Measurements from ENCODE around the gene NKX2-1.

The NKX2-1 gene

DNA sequence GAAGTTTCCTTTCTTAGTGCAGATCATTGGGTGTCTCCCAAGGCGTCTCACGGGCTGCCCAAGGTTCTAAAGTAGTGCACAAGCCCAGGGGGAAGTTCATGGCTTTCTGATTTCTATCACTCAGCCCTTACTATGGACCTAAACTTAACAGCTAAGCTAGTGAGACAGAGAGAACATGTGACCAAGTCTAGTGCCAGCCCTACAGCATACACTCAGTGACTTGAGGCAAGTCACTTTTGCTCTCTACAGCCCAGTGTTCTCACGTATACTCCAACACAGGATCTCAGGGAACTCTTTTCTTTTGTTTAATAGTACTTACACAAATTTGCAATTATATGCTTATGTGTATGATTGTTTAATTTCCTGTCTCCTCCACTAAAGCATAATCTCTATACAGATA lies 48.6 kb downstream of the NKX2-1 start:
- POLR2A ChIA-PET: no interaction called here
- Histone ChIP-seq H3K9me3 (ENCODE audit: control insufficient read depth, insufficient read depth, low read depth, low read length) (no peaks in the 10 kb centered on the region), H3K4me1 (ENCODE audit: control insufficient read depth, insufficient read depth, low read length) (no peaks in the 10 kb centered on the region), H3K36me3 (ENCODE audit: control insufficient read depth in 2 of 2, insufficient read depth in 1 of 2, low read length in 2 of 2) (no peaks in the 10 kb centered on the region), H3K4me3 (ENCODE audit: low read depth, low read length) (no peak overlapping the region), H3K27ac (ENCODE audit: extremely low read depth, low read depth, low read length) (no peak overlapping the region)
- no peak for TF ChIP-seq ZNF544 (tag by site-specific recombination; IDR thresholded peaks at IDR 0.05)
- TF ChIP-seq, protein P1, sequence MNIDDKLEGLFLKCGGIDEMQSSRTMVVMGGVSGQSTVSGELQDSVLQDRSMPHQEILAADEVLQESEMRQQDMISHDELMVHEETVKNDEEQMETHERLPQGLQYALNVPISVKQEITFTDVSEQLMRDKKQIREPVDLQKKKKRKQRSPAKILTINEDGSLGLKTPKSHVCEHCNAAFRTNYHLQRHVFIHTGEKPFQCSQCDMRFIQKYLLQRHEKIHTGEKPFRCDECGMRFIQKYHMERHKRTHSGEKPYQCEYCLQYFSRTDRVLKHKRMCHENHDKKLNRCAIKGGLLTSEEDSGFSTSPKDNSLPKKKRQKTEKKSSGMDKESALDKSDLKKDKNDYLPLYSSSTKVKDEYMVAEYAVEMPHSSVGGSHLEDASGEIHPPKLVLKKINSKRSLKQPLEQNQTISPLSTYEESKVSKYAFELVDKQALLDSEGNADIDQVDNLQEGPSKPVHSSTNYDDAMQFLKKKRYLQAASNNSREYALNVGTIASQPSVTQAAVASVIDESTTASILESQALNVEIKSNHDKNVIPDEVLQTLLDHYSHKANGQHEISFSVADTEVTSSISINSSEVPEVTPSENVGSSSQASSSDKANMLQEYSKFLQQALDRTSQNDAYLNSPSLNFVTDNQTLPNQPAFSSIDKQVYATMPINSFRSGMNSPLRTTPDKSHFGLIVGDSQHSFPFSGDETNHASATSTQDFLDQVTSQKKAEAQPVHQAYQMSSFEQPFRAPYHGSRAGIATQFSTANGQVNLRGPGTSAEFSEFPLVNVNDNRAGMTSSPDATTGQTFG (tag by site-specific recombination; IDR thresholded peaks at IDR 0.05; ENCODE audit: borderline replicate concordance): no peak
- TF ChIP-seq ZNF221 (tag by site-specific recombination; IDR thresholded peaks at IDR 0.05; ENCODE audit: borderline replicate concordance): no peak
- TF ChIP-seq SCRT2 (tag by site-specific recombination; IDR thresholded peaks at IDR 0.05): no peak
- no peak for TF ChIP-seq GLI4 (tag by site-specific recombination; IDR thresholded peaks at IDR 0.05)
- TF ChIP-seq, protein P2, sequence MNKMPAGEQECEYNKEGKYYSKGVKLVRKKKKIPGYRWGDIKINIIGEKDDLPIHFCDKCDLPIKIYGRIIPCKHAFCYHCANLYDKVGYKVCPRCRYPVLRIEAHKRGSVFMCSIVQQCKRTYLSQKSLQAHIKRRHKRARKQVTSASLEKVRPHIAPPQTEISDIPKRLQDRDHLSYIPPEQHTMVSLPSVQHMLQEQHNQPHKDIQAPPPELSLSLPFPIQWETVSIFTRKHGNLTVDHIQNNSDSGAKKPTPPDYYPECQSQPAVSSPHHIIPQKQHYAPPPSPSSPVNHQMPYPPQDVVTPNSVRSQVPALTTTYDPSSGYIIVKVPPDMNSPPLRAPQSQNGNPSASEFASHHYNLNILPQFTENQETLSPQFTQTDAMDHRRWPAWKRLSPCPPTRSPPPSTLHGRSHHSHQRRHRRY (tag by site-specific recombination; IDR thresholded peaks at IDR 0.05): no peak
- no peak for TF ChIP-seq ZNF155 (tag by site-specific recombination; IDR thresholded peaks at IDR 0.05)
- TF ChIP-seq ZNF2 (tag by site-specific recombination; IDR thresholded peaks at IDR 0.05): no peak
- TF ChIP-seq ZNF621 (tag by site-specific recombination; IDR thresholded peaks at IDR 0.05): no peak
- TF ChIP-seq ZNF843 (tag by site-specific recombination; IDR thresholded peaks at IDR 0.05): no peak
- TF ChIP-seq, protein P3, sequence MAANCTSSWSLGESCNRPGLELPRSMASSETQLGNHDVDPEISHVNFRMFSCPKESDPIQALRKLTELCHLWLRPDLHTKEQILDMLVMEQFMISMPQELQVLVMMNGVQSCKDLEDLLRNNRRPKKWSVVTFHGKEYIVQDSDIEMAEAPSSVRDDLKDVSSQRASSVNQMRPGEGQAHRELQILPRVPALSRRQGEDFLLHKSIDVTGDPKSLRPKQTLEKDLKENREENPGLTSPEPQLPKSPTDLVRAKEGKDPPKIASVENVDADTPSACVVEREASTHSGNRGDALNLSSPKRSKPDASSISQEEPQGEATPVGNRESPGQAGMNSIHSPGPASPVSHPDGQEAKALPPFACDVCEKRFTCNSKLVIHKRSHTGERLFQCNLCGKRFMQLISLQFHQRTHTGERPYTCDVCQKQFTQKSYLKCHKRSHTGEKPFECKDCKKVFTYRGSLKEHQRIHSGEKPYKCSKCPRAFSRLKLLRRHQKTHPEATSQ (tag by site-specific recombination; IDR thresholded peaks at IDR 0.05): no peak
- TF ChIP-seq ZNF114 (tag by site-specific recombination; IDR thresholded peaks at IDR 0.05): no peak
- TF ChIP-seq ZEB2 (tag by site-specific recombination; IDR thresholded peaks at IDR 0.05): no peak
- no peak for TF ChIP-seq ZNF174 (tag by site-specific recombination; IDR thresholded peaks at IDR 0.05)
- TF ChIP-seq, protein P4, sequence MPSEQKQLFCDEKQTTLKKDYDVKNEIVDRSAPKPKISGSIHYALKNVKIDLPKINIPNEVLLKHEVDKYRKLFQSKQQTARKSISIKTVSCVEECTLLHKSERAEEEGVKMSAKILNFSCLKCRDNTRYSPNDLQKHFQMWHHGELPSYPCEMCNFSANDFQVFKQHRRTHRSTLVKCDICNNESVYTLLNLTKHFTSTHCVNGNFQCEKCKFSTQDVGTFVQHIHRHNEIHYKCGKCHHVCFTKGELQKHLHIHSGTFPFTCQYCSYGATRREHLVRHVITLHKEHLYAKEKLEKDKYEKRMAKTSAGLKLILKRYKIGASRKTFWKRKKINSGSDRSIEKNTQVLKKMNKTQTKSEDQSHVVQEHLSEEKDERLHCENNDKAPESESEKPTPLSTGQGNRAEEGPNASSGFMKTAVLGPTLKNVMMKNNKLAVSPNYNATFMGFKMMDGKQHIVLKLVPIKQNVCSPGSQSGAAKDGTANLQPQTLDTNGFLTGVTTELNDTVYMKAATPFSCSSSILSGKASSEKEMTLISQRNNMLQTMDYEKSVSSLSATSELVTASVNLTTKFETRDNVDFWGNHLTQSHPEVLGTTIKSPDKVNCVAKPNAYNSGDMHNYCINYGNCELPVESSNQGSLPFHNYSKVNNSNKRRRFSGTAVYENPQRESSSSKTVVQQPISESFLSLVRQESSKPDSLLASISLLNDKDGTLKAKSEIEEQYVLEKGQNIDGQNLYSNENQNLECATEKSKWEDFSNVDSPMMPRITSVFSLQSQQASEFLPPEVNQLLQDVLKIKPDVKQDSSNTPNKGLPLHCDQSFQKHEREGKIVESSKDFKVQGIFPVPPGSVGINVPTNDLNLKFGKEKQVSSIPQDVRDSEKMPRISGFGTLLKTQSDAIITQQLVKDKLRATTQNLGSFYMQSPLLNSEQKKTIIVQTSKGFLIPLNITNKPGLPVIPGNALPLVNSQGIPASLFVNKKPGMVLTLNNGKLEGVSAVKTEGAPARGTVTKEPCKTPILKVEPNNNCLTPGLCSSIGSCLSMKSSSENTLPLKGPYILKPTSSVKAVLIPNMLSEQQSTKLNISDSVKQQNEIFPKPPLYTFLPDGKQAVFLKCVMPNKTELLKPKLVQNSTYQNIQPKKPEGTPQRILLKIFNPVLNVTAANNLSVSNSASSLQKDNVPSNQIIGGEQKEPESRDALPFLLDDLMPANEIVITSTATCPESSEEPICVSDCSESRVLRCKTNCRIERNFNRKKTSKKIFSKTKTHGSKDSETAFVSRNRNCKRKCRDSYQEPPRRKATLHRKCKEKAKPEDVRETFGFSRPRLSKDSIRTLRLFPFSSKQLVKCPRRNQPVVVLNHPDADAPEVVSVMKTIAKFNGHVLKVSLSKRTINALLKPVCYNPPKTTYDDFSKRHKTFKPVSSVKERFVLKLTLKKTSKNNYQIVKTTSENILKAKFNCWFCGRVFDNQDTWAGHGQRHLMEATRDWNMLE (tag by site-specific recombination; conservative IDR thresholded peaks at IDR 0.05; ENCODE audit: low read depth): no peak
- TF ChIP-seq ZNF169 (tag by site-specific recombination; IDR thresholded peaks at IDR 0.05): no peak
- TF ChIP-seq, protein P5, sequence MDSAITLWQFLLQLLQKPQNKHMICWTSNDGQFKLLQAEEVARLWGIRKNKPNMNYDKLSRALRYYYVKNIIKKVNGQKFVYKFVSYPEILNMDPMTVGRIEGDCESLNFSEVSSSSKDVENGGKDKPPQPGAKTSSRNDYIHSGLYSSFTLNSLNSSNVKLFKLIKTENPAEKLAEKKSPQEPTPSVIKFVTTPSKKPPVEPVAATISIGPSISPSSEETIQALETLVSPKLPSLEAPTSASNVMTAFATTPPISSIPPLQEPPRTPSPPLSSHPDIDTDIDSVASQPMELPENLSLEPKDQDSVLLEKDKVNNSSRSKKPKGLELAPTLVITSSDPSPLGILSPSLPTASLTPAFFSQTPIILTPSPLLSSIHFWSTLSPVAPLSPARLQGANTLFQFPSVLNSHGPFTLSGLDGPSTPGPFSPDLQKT (IDR thresholded peaks at IDR 0.05; ENCODE audit: borderline replicate concordance, low read depth, low read length): no peak
- TF ChIP-seq, protein P6, sequence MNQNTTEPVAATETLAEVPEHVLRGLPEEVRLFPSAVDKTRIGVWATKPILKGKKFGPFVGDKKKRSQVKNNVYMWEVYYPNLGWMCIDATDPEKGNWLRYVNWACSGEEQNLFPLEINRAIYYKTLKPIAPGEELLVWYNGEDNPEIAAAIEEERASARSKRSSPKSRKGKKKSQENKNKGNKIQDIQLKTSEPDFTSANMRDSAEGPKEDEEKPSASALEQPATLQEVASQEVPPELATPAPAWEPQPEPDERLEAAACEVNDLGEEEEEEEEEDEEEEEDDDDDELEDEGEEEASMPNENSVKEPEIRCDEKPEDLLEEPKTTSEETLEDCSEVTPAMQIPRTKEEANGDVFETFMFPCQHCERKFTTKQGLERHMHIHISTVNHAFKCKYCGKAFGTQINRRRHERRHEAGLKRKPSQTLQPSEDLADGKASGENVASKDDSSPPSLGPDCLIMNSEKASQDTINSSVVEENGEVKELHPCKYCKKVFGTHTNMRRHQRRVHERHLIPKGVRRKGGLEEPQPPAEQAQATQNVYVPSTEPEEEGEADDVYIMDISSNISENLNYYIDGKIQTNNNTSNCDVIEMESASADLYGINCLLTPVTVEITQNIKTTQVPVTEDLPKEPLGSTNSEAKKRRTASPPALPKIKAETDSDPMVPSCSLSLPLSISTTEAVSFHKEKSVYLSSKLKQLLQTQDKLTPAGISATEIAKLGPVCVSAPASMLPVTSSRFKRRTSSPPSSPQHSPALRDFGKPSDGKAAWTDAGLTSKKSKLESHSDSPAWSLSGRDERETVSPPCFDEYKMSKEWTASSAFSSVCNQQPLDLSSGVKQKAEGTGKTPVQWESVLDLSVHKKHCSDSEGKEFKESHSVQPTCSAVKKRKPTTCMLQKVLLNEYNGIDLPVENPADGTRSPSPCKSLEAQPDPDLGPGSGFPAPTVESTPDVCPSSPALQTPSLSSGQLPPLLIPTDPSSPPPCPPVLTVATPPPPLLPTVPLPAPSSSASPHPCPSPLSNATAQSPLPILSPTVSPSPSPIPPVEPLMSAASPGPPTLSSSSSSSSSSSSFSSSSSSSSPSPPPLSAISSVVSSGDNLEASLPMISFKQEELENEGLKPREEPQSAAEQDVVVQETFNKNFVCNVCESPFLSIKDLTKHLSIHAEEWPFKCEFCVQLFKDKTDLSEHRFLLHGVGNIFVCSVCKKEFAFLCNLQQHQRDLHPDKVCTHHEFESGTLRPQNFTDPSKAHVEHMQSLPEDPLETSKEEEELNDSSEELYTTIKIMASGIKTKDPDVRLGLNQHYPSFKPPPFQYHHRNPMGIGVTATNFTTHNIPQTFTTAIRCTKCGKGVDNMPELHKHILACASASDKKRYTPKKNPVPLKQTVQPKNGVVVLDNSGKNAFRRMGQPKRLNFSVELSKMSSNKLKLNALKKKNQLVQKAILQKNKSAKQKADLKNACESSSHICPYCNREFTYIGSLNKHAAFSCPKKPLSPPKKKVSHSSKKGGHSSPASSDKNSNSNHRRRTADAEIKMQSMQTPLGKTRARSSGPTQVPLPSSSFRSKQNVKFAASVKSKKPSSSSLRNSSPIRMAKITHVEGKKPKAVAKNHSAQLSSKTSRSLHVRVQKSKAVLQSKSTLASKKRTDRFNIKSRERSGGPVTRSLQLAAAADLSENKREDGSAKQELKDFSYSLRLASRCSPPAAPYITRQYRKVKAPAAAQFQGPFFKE (tag by site-specific recombination; IDR thresholded peaks at IDR 0.05; ENCODE audit: borderline replicate concordance): no peak
- no peak for TF ChIP-seq EGR2 (tag by site-specific recombination; IDR thresholded peaks at IDR 0.05; ENCODE audit: low read depth)
- no peak for TF ChIP-seq ZNF555 (tag by site-specific recombination; conservative IDR thresholded peaks at IDR 0.05)
- CTCF ChIA-PET: no interaction called here
